ENCODE results near the gene TSHZ2.

GRCh38 chr20:53177687-53178086 is 205.5 kb downstream of the TSHZ2 start:
- no peak for TF ChIP-seq GATA2 (IDR thresholded peaks at IDR 0.05; ENCODE audit: low read depth, low read length)
- TF ChIP-seq GATA3 (IDR thresholded peaks at IDR 0.05; ENCODE audit: low read depth, low read length), result no peak
